Panc1 (cell line): Measurements from ENCODE around the gene SLC7A11. TPM values are rescaled to one million over a fixed set of nuclear protein-coding genes. Genes with fewer than 3 reads are reported as not detected.

Source experiments
- ATAC-seq: fragments of 200-7000 bp; cut with Tn5 transposase; 2 replicates; pipeline ENCODE4 v1.9.1; 2020; ENCODE audit warnings: mild to moderate bottlenecking, moderate library complexity
- BruUV-seq: library from RNA; stranded (reverse); fragments of 400-500 nt; replicated peaks from 2 replicates; lab custom pipeline; 2021; lab: Mats Ljungman, UMichigan
- CTCF ChIA-PET: fragments of 300-600 bp; sonication (Branson Sonifier 250); formaldehyde crosslinking; loops from one replicate; lab custom pipeline; 2022; ENCODE audit warnings: antibody characterized with exemption; lab: Charles Lee
- POLR2A ChIA-PET: fragments of 300-600 bp; sonication (Branson Sonifier 250); formaldehyde crosslinking; loops from one replicate; lab custom pipeline; 2022; ENCODE audit warnings: antibody characterized with exemption; lab: Charles Lee
- DNase-seq: peaks from one replicate; pipeline ENCODE4 v3.0.0-alpha.2; 2010; ENCODE audit warnings: low read depth, low spot score
- H3K27ac ChIP-seq: 2 replicates; pipeline ENCODE4 v1.5.1; 2011; ENCODE audit warnings: mild to moderate bottlenecking, low read length, inconsistent platforms
- H3K27me3 ChIP-seq: fragments of 200-500 bp; sonication (Bioruptor generic); 2 replicates; pipeline ENCODE4 v1.6.0; 2014; ENCODE audit warnings: low read length, inconsistent platforms; ENCODE audit not compliant: control insufficient read depth, insufficient read depth
- H3K36me3 ChIP-seq: fragments of 200-500 bp; sonication (Bioruptor generic); 2 replicates; pipeline ENCODE4 v1.5.1; 2014; ENCODE audit warnings: inconsistent platforms, mild to moderate bottlenecking, low read length, moderate library complexity; ENCODE audit not compliant: control insufficient read depth, insufficient read depth
- H3K4me1 ChIP-seq: 2 replicates; pipeline ENCODE4 v1.5.1; 2011; ENCODE audit warnings: inconsistent platforms, mild to moderate bottlenecking, low read length, moderate library complexity; ENCODE audit not compliant: control insufficient read depth, insufficient read depth
- H3K4me3 ChIP-seq, 2 experiments: 2 replicates each; pipeline ENCODE4 v1.5.1; 2011 to 2012; ENCODE audit warnings: low read depth in 2 of 2, low read length in 2 of 2, mild to moderate bottlenecking in 2 of 2, inconsistent platforms in 1 of 2, moderate library complexity in 1 of 2
- H3K9me3 ChIP-seq: fragments of 200-500 bp; sonication (Bioruptor generic); 2 replicates; pipeline ENCODE4 v1.5.1; 2014; ENCODE audit warnings: low read depth, mild to moderate bottlenecking, inconsistent platforms, low read length, moderate library complexity; ENCODE audit not compliant: control insufficient read depth, insufficient read depth
- POLR2AphosphoS5 ChIP-seq: IDR thresholded peaks from 2 replicates; pipeline ENCODE4 v1.6.1; 2012; ENCODE audit warnings: mild to moderate bottlenecking, low read depth, low read length, moderate library complexity
- SIN3A ChIP-seq: IDR thresholded peaks from 2 replicates; pipeline ENCODE4 v1.6.1; 2012; ENCODE audit warnings: low read depth, mild to moderate bottlenecking, low read length, moderate library complexity, borderline replicate concordance; ENCODE audit not compliant: insufficient read depth
- TCF7L2 ChIP-seq: IDR thresholded peaks from 2 replicates; pipeline ENCODE4 v1.6.1; 2011; ENCODE audit warnings: mild to moderate bottlenecking, low read depth, low read length, inconsistent platforms
- in situ Hi-C: cut with HindIII; loops from 2 replicates; pipeline ENCODE4 v1.10.0; 2016; ENCODE audit warnings: low sequenced_read_pairs, low pct_unique_long_range_greater_than_20kb
- intact Hi-C: fragments of 100-400 bp; cut with micrococcal nuclease; formaldehyde crosslinking; loops from one replicate; pipeline ENCODE4 v1.10.0; 2022; ENCODE audit not compliant: unreplicated experiment
- total RNA-seq: library from RNA; stranded (reverse); gene quantifications from one replicate; pipeline ENCODE4 v1.2.1, GENCODE V29; 2021; ENCODE audit not compliant: unreplicated experiment
- TF ChIP-seq, protein P1 (sequence below), 2 experiments: IDR thresholded peaks; 2 replicates each; pipeline ENCODE4 v1.6.1; 2011 to 2012; ENCODE audit warnings: low read depth in 2 of 2, control low read depth in 1 of 2, low read length in 1 of 2, mild to moderate bottlenecking in 1 of 2, moderate library complexity in 1 of 2; ENCODE audit not compliant: insufficient read depth in 1 of 2
- TF ChIP-seq, protein P2 (sequence below): fragments of 450-650 bp; IDR thresholded peaks from 2 replicates; pipeline ENCODE4 v1.5.1; 2017; ENCODE audit warnings: mild to moderate bottlenecking

SLC7A11 gene
- total RNA-seq, 1 experiment from 2014 or later = 6.4 TPM

DNA sequence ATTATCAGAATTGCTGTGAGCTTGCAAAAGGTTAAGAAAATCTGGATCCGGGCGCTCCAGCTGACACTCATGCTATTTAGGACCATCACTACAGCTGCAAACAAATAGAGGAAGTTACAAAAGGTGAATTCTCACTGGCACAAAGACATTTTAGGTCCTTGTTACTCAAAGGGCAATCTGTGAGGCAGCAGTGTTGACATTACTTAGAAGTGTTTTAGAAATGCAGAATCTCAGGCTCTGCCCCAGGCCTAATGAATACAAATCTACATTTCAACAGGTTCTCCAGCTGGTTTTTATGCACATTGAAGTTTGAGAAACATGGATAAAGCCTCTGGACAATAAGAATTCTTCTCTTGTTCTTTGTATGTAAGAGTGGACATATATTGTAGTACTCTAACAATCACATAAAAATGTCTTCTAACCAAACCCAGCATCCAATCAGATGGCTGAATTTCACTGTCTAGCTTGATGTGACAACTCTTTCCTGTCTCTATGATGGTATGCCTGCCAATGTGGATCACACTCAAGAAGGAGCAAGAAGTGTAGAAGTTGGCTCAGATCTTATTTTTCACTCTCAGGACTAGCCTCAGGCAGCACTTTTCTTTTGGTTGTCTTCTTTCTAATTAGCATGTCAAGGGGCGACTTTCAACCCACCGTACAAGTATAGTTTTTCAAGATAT is 18.8 kb downstream of the SLC7A11 start:
- Histone ChIP-seq H3K9me3 (no peaks in the 10 kb centered on the region), H3K27me3 (no peaks in the 10 kb centered on the region), H3K36me3 (no peaks in the 10 kb centered on the region; the same call in none of the 2 replicates), H3K4me1 (no peaks in the 10 kb centered on the region), H3K4me3 (no peak overlapping the region), H3K27ac (no peak overlapping the region)
- ChIA-PET POLR2A (no interaction called here), CTCF (no interaction called here)
- intact Hi-C loops = no loop called here
- no peak for ATAC-seq
- TF ChIP-seq, protein P1, sequence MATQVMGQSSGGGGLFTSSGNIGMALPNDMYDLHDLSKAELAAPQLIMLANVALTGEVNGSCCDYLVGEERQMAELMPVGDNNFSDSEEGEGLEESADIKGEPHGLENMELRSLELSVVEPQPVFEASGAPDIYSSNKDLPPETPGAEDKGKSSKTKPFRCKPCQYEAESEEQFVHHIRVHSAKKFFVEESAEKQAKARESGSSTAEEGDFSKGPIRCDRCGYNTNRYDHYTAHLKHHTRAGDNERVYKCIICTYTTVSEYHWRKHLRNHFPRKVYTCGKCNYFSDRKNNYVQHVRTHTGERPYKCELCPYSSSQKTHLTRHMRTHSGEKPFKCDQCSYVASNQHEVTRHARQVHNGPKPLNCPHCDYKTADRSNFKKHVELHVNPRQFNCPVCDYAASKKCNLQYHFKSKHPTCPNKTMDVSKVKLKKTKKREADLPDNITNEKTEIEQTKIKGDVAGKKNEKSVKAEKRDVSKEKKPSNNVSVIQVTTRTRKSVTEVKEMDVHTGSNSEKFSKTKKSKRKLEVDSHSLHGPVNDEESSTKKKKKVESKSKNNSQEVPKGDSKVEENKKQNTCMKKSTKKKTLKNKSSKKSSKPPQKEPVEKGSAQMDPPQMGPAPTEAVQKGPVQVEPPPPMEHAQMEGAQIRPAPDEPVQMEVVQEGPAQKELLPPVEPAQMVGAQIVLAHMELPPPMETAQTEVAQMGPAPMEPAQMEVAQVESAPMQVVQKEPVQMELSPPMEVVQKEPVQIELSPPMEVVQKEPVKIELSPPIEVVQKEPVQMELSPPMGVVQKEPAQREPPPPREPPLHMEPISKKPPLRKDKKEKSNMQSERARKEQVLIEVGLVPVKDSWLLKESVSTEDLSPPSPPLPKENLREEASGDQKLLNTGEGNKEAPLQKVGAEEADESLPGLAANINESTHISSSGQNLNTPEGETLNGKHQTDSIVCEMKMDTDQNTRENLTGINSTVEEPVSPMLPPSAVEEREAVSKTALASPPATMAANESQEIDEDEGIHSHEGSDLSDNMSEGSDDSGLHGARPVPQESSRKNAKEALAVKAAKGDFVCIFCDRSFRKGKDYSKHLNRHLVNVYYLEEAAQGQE (IDR thresholded peaks at IDR 0.05; ENCODE audit: insufficient read depth in 1 of 2, low read depth in 2 of 2, low read length in 1 of 2) = no peak
- TF ChIP-seq POLR2AphosphoS5 (no peak), TCF7L2 (no peak), SIN3A (no peak)
- TF ChIP-seq, protein P2, sequence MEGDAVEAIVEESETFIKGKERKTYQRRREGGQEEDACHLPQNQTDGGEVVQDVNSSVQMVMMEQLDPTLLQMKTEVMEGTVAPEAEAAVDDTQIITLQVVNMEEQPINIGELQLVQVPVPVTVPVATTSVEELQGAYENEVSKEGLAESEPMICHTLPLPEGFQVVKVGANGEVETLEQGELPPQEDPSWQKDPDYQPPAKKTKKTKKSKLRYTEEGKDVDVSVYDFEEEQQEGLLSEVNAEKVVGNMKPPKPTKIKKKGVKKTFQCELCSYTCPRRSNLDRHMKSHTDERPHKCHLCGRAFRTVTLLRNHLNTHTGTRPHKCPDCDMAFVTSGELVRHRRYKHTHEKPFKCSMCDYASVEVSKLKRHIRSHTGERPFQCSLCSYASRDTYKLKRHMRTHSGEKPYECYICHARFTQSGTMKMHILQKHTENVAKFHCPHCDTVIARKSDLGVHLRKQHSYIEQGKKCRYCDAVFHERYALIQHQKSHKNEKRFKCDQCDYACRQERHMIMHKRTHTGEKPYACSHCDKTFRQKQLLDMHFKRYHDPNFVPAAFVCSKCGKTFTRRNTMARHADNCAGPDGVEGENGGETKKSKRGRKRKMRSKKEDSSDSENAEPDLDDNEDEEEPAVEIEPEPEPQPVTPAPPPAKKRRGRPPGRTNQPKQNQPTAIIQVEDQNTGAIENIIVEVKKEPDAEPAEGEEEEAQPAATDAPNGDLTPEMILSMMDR = no peak
- no TSS peak for BruUV-seq
- no peak for DNase-seq
- in situ Hi-C loops = no loop called here

DNA sequence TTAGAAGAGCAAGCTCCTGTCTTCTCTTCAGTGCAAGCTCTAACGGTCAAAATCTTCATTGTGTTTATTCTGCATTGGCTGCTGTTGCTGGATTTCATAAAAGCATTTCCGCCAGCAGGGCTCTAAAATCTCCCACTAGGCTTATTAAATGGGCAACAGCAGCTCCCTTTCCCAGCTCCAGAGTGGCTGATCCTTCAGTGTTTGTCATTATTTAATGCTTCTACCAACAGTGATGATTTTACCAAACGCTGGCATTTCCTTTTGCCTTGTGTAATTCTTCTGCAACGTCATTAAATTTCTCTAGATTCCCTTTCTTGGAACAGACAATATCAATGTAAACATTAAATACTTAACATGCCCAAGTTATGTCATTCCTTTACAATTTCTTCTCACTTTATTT is 20.1 kb downstream of the SLC7A11 start:
- TF ChIP-seq, protein P2 = no peak
- no peak for TF ChIP-seq SIN3A
- TF ChIP-seq, protein P1 (IDR thresholded peaks at IDR 0.05; ENCODE audit: insufficient read depth in 1 of 2, low read depth in 2 of 2, low read length in 1 of 2) = no peak
- TF ChIP-seq TCF7L2 = no peak
- no peak for TF ChIP-seq POLR2AphosphoS5
- Histone ChIP-seq H3K9me3 (no peaks in the 10 kb centered on the region), H3K36me3 (no peaks in the 10 kb centered on the region; the same call in none of the 2 replicates), H3K4me1 (no peaks in the 10 kb centered on the region), H3K4me3 (no peak overlapping the region), H3K27ac (no peak overlapping the region), H3K27me3 (no peaks in the 10 kb centered on the region)
- ChIA-PET POLR2A (no interaction called here), CTCF (no interaction called here)
- intact Hi-C loops = no loop called here
- DNase-seq (no peak), ATAC-seq (no peak)
- in situ Hi-C loops = no loop called here
- BruUV-seq = no TSS peak
